ENCODE data around the gene CEMIP.
A peak's percentile ranks its signal among the peaks of the same experiment; 100 is the strongest.
"Not testable (repeated sequence)": the region's sequence is repeated elsewhere in the genome, so short reads cannot be mapped to it uniquely, and the experiment has no call there.

CEMIP gene

GRCh38 chr15:80958818-80959495 is 179.8 kb downstream of the CEMIP start:
- DNase-seq: no peak

GRCh38 chr15:80965454-80965853 is 186.3 kb downstream of the CEMIP start:
- DNase-seq: not testable (repeated sequence)

GRCh38 chr15:80966431-80967197 is 187.4 kb downstream of the CEMIP start:
- DNase-seq: no peak

- DNase-seq: peak; percentile 81
Observed at GRCh38 chr15:80967451-80967850, 188.3 kb downstream of the CEMIP start.

GRCh38 chr15:80967991-80968510 is 188.9 kb downstream of the CEMIP start:
- DNase-seq: no peak

- no peak for DNase-seq
Observed at GRCh38 chr15:80969316-80969715, 190.1 kb downstream of the CEMIP start.

- DNase-seq: peak; percentile 66
Observed at GRCh38 chr15:80970018-80970657, 191.0 kb downstream of the CEMIP start.

GRCh38 chr15:80970658-80971057 is 191.5 kb downstream of the CEMIP start:
- no peak for DNase-seq

GRCh38 chr15:80971143-80971542 is 192.0 kb downstream of the CEMIP start:
- DNase-seq: no peak

- DNase-seq: no peak
Observed at GRCh38 chr15:80972276-80972675, 193.1 kb downstream of the CEMIP start.

GRCh38 chr15:80974914-80975313 is 195.7 kb downstream of the CEMIP start:
- DNase-seq: no peak

- DNase-seq: no peak
Observed at GRCh38 chr15:80976851-80977250, 197.7 kb downstream of the CEMIP start.

- peak; percentile 65 for DNase-seq
Observed at GRCh38 chr15:80977627-80978036, 198.5 kb downstream of the CEMIP start.

- DNase-seq: peak; percentile 52
Observed at GRCh38 chr15:80978685-80979329, 199.6 kb downstream of the CEMIP start.

- DNase-seq: no peak
Observed at GRCh38 chr15:80979538-80980200, 200.5 kb downstream of the CEMIP start.

GRCh38 chr15:80982205-80982604 is 203.0 kb downstream of the CEMIP start:
- DNase-seq: no peak

GRCh38 chr15:80982839-80983238 is 203.7 kb downstream of the CEMIP start:
- DNase-seq: no peak

GRCh38 chr15:80984856-80985255 is 205.7 kb downstream of the CEMIP start:
- DNase-seq: no peak

GRCh38 chr15:80985981-80986380 is 206.8 kb downstream of the CEMIP start:
- DNase-seq: no peak

- DNase-seq: no peak
Observed at GRCh38 chr15:80986487-80986886, 207.3 kb downstream of the CEMIP start.

- DNase-seq: no peak
Observed at GRCh38 chr15:80988148-80988796, 209.1 kb downstream of the CEMIP start.

GRCh38 chr15:80989081-80989517 is 209.9 kb downstream of the CEMIP start:
- DNase-seq: no peak

Measured in fibroblast of skin of right biceps (primary cell).